Osteoblast (primary cell): Measurements from ENCODE around the gene APOE. TPM values are rescaled to one million over a fixed set of nuclear protein-coding genes. Genes with fewer than 3 reads are reported as not detected.

ENCODE experiments used
- DNase-seq: peaks from one replicate; pipeline ENCODE4 v3.0.0; 2011; ENCODE audit warnings: low spot score, mixed read lengths; ENCODE audit not compliant: insufficient read length; ENCODE audit errors: missing footprints
- H2AFZ ChIP-seq: 2 replicates; pipeline ENCODE4 v1.6.0; 2011; ENCODE audit warnings: mild to moderate bottlenecking, low read length
- H3K27ac ChIP-seq: 2 replicates; pipeline ENCODE4 v1.5.1; 2011; ENCODE audit warnings: mild to moderate bottlenecking, low read depth, low read length, moderate library complexity
- H3K27me3 ChIP-seq: 2 replicates; pipeline ENCODE4 v1.6.0; 2012; ENCODE audit warnings: mild to moderate bottlenecking, control low read depth, inconsistent platforms, low read length, moderate library complexity; ENCODE audit not compliant: insufficient read depth
- H3K36me3 ChIP-seq: 2 replicates; pipeline ENCODE4 v1.5.1; 2011; ENCODE audit warnings: mild to moderate bottlenecking, low read length, control low read depth, moderate library complexity; ENCODE audit not compliant: insufficient read depth
- H3K4me1 ChIP-seq: 2 replicates; pipeline ENCODE4 v1.5.1; 2011; ENCODE audit warnings: mild to moderate bottlenecking, low read length, control low read depth, moderate library complexity; ENCODE audit not compliant: insufficient read depth
- H3K4me2 ChIP-seq: 2 replicates; pipeline ENCODE4 v1.6.0; 2011; ENCODE audit warnings: mild to moderate bottlenecking, low read length; ENCODE audit not compliant: insufficient read depth
- H3K4me3 ChIP-seq: fragments of 200-600 bp; sonication (generic); 3 replicates; pipeline ENCODE4 v1.5.1; 2012; ENCODE audit warnings: mild to moderate bottlenecking, low read length, inconsistent platforms; ENCODE audit not compliant: insufficient read depth
- H3K79me2 ChIP-seq: 2 replicates; pipeline ENCODE4 v1.6.0; 2012; ENCODE audit warnings: mild to moderate bottlenecking, low read length, control low read depth, inconsistent platforms; ENCODE audit not compliant: insufficient read depth
- H3K9me3 ChIP-seq: 2 replicates; pipeline ENCODE4 v1.5.1; 2011; ENCODE audit warnings: low read depth, low read length, control low read depth
- H4K20me1 ChIP-seq: 2 replicates; pipeline ENCODE4 v1.6.0; 2012; ENCODE audit warnings: mild to moderate bottlenecking, low read length, control low read depth; ENCODE audit not compliant: insufficient read depth
- CTCF ChIP-seq: IDR thresholded peaks from 2 replicates; pipeline ENCODE4 v1.5.1; 2011; ENCODE audit warnings: mild to moderate bottlenecking, low read depth, low read length, moderate library complexity; ENCODE audit errors: extremely low read depth
- total RNA-seq: library from RNA; depleted of rRNA; stranded (reverse); fragments of >200 nt; gene quantifications from 2 replicates; pipeline ENCODE4 v1.2.3, GENCODE V29; 2012

Gene APOE
- total RNA-seq, 1 donor, result 44.5 TPM

DNA sequence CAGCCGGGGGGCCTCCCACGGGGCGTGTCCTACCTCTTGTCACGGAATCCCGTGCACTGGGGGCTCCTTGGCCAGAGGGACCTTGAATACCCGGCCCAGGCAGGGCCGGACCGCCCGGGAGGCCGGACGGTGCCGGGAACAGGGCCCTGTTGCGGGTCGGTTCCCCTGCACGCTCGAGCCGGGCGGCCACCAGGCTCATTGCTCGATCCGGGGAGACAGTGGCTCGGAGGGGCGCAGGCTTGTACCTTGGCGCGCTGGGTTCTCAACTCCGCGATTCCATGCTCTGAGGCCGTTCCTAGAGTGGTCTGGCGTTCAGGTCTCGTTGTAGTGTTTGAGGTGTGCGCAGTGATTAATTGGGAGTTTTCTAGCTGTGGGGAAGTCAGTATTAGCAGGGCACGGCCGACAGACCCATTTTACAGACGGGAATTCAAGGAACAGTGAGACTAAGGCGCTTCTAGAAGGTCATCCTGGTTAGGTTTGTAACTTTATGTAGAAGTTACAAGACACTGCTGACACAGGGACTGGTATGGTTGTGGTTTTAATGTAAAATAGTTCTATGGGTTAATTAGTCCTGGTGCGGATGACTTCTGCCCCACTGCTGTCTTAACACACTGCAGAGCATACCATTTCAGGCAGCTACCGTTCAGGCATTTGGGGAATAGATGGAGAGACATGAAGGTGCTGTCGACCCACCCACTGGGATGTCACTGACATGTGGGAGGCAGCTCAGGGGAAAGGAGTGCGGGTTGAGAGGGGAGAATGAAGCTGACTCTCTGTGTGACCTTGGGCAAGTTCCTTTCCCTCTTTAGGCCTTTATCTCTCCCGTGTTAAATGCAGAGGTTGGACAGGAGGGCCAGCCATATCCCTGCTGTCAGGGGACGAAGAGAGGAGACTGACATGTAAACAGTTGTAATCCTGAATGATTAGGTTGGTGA is 50.2 kb downstream of the APOE start:
- Histone ChIP-seq H3K36me3 (no peaks in the 10 kb centered on the region), H3K4me3 (peak overlapping the region; percentile 77), H3K27me3 (no peaks in the 10 kb centered on the region), H3K4me1 (peaks cover 21% of the 10 kb centered on the region), H2AFZ (peak overlapping the region; percentile 81), H3K9me3 (no peaks in the 10 kb centered on the region), H4K20me1 (peaks cover 50% of the 10 kb centered on the region), H3K27ac (peak overlapping the region; percentile 85), H3K79me2 (peaks cover 60% of the 10 kb centered on the region), H3K4me2 (peak overlapping the region; percentile 96)
- DNase-seq, result no peak
- TF ChIP-seq CTCF, result no peak

- TF ChIP-seq CTCF, result no peak
- Histone ChIP-seq H3K27me3 (no peaks in the 10 kb centered on the region), H3K36me3 (peaks cover 7% of the 10 kb centered on the region), H3K4me3 (no peak overlapping the region), H3K4me1 (peaks cover 16% of the 10 kb centered on the region), H3K9me3 (no peaks in the 10 kb centered on the region), H3K4me2 (peak overlapping the region; percentile 96), H4K20me1 (peaks cover 62% of the 10 kb centered on the region), H3K27ac (no peak overlapping the region), H3K79me2 (peaks cover 78% of the 10 kb centered on the region), H2AFZ (no peak overlapping the region)
- DNase-seq, result peak; percentile 35
These were observed 51.9 kb downstream of the APOE start for GRCh38 chr19:44957526-44957925.

DNA sequence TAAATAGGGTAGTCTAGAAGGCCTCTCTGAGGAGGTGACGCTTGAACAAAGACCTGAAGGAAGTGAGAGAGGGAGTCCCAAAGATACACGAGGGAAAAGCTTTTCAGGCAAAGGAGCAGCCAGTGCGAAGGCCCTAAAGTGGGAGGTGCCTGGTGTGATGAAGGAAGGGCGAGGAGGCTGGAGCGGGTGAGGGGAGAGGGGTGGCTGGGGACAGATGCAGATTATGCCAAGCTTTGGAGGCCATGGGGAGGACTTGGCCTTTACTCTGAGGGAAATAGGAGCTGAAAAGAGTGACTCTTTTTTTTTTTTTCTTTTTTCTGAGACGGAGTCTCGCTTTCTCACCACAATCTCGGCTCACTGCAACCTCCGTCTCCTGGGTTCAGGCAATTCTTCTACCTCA is 52.5 kb downstream of the APOE start:
- Histone ChIP-seq H3K36me3 (peaks cover 7% of the 10 kb centered on the region), H2AFZ (no peak overlapping the region), H3K4me3 (no peak overlapping the region), H3K4me2 (no peak overlapping the region), H3K4me1 (peaks cover 16% of the 10 kb centered on the region), H3K27ac (no peak overlapping the region), H4K20me1 (peaks cover 62% of the 10 kb centered on the region), H3K9me3 (no peaks in the 10 kb centered on the region), H3K27me3 (no peaks in the 10 kb centered on the region), H3K79me2 (peaks cover 79% of the 10 kb centered on the region)
- DNase-seq, result no peak
- TF ChIP-seq CTCF, result no peak

Other genes starting within 250 kb of the APOE start
- 0.72 and 1.2 TPM in 2 replicates for gene CEACAM19, start 234.3 kb upstream of the APOE start, total RNA-seq
- gene CEACAM16, start 206.6 kb upstream of the APOE start, total RNA-seq, result under 0.01 TPM in 1 of 2 replicates, not detected in the other
- gene BCL3, start 157.1 kb upstream of the APOE start, total RNA-seq, result 6.5 and 7.2 TPM in 2 replicates
- gene CBLC, start 127.9 kb upstream of the APOE start, total RNA-seq, result not detected in 2 replicates
- gene BCAM, start 96.7 kb upstream of the APOE start, total RNA-seq, result 4.3 and 4.4 TPM in 2 replicates
- 38.9 and 46.0 TPM in 2 replicates for gene NECTIN2, start 59.5 kb upstream of the APOE start, total RNA-seq
- 28.3 and 31.8 TPM in 2 replicates for gene TOMM40, start 14.5 kb upstream of the APOE start, total RNA-seq
- 1.2 and 1.4 TPM in 2 replicates for gene APOC1, start 8.8 kb downstream of the APOE start, total RNA-seq
- not detected in 2 replicates for gene APOC4, start 36.4 kb downstream of the APOE start, total RNA-seq
- gene APOC2, start 40.3 kb downstream of the APOE start, total RNA-seq, result not detected in 2 replicates
- gene CLPTM1, start 49.6 kb downstream of the APOE start, total RNA-seq, result 45.2 and 61.3 TPM in 2 replicates
- gene RELB, start 95.7 kb downstream of the APOE start, total RNA-seq, result 8.5 and 9.8 TPM in 2 replicates
- 17.0 and 17.1 TPM in 2 replicates for gene CLASRP, start 133.2 kb downstream of the APOE start, total RNA-seq
- under 0.01 TPM in 1 of 2 replicates, not detected in the other for gene ZNF296, start 170.7 kb downstream of the APOE start, total RNA-seq
- gene GEMIN7, start 173.5 kb downstream of the APOE start, total RNA-seq, result 8.3 and 14.8 TPM in 2 replicates
- 43.9 and 53.6 TPM in 2 replicates for gene PPP1R37, start 187.4 kb downstream of the APOE start, total RNA-seq